Measurements from ENCODE around the gene SEMA5B.

DNA sequence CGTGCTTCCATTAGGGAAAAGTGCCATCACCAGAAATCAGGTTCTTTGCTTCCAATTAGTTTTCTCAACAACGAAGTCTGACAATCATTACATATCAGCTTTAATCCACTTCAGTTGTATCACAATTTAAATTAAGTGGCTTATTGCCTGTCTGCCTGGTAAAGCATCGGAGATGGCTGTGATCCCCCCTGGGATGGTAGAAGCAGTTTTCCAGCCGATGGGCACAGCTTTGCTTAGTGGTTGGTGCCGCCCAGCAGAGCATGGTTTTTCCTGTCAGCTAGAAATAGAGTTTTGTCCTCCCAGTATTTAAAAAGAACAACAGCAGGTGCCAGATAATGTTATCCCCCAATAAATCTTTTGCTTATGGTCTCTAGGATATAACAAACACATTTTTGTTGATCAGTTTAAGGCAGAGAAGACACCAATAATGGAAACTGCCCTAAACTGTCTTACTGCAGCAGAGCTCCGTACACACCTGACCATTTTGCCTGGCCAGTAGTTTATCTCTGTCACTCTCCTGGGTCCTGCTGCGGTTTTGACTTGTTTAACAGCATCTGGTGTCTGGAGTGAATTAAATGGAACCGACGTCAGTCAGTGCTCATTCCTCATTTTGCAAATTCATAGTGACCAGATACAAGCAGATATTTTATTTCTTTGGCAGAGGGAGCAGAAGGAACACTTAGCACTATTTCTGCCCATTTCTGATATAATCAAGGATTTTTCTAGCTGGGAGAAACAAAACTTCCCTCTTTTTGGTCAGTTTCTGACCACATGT lies 153.6 kb downstream of the SEMA5B start:
- TF ChIP-seq, protein P1, sequence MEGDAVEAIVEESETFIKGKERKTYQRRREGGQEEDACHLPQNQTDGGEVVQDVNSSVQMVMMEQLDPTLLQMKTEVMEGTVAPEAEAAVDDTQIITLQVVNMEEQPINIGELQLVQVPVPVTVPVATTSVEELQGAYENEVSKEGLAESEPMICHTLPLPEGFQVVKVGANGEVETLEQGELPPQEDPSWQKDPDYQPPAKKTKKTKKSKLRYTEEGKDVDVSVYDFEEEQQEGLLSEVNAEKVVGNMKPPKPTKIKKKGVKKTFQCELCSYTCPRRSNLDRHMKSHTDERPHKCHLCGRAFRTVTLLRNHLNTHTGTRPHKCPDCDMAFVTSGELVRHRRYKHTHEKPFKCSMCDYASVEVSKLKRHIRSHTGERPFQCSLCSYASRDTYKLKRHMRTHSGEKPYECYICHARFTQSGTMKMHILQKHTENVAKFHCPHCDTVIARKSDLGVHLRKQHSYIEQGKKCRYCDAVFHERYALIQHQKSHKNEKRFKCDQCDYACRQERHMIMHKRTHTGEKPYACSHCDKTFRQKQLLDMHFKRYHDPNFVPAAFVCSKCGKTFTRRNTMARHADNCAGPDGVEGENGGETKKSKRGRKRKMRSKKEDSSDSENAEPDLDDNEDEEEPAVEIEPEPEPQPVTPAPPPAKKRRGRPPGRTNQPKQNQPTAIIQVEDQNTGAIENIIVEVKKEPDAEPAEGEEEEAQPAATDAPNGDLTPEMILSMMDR (IDR thresholded peaks at IDR 0.05; ENCODE audit: insufficient read depth, low read length): no peak
- TF ChIP-seq POLR2AphosphoS5 (IDR thresholded peaks at IDR 0.05; ENCODE audit: low read depth) (no peak), GABPA (IDR thresholded peaks at IDR 0.05; ENCODE audit: low read depth) (no peak)
- TF ChIP-seq, protein P2, sequence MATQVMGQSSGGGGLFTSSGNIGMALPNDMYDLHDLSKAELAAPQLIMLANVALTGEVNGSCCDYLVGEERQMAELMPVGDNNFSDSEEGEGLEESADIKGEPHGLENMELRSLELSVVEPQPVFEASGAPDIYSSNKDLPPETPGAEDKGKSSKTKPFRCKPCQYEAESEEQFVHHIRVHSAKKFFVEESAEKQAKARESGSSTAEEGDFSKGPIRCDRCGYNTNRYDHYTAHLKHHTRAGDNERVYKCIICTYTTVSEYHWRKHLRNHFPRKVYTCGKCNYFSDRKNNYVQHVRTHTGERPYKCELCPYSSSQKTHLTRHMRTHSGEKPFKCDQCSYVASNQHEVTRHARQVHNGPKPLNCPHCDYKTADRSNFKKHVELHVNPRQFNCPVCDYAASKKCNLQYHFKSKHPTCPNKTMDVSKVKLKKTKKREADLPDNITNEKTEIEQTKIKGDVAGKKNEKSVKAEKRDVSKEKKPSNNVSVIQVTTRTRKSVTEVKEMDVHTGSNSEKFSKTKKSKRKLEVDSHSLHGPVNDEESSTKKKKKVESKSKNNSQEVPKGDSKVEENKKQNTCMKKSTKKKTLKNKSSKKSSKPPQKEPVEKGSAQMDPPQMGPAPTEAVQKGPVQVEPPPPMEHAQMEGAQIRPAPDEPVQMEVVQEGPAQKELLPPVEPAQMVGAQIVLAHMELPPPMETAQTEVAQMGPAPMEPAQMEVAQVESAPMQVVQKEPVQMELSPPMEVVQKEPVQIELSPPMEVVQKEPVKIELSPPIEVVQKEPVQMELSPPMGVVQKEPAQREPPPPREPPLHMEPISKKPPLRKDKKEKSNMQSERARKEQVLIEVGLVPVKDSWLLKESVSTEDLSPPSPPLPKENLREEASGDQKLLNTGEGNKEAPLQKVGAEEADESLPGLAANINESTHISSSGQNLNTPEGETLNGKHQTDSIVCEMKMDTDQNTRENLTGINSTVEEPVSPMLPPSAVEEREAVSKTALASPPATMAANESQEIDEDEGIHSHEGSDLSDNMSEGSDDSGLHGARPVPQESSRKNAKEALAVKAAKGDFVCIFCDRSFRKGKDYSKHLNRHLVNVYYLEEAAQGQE (IDR thresholded peaks at IDR 0.05; ENCODE audit: insufficient replicate concordance, low read depth): no peak

Measured in HL-60 (cell line).